Skeletal muscle tissue (tissue), 4 donors: ENCODE measurements around the gene ABHD18. TPM values are rescaled to one million over a fixed set of nuclear protein-coding genes. Genes with fewer than 3 reads are reported as not detected.
"Not testable (repeated sequence)": the region's sequence is repeated elsewhere in the genome, so short reads cannot be mapped to it uniquely, and the experiment has no call there.

Source experiments
- H3K27ac ChIP-seq: one replicate; pipeline ENCODE4 v1.7.0; 2013; ENCODE audit warnings: mild to moderate bottlenecking, low read depth, low read length, inconsistent platforms
- H3K27me3 ChIP-seq, 3 donors: one replicate each; pipeline ENCODE4 v1.7.0; 2013; ENCODE audit warnings: low read length in 3 of 3; ENCODE audit not compliant: control insufficient read depth in 3 of 3, insufficient read depth in 3 of 3
- H3K36me3 ChIP-seq, 3 donors: one replicate each; pipeline ENCODE4 v1.7.0; 2013; ENCODE audit warnings: low read length in 3 of 3; ENCODE audit not compliant: control insufficient read depth in 3 of 3, insufficient read depth in 3 of 3
- H3K4me1 ChIP-seq, 3 donors: one replicate each; pipeline ENCODE4 v1.7.0; 2013; ENCODE audit warnings: low read length in 3 of 3, mild to moderate bottlenecking in 3 of 3; ENCODE audit not compliant: control insufficient read depth in 3 of 3, insufficient read depth in 3 of 3
- H3K4me3 ChIP-seq, 3 donors: one replicate each; pipeline ENCODE4 v1.7.0; 2013; ENCODE audit warnings: low read length in 3 of 3
- H3K9ac ChIP-seq, 3 donors: one replicate each; pipeline ENCODE4 v1.7.0; 2013; ENCODE audit warnings: low read length in 3 of 3, mild to moderate bottlenecking in 3 of 3, moderate library complexity in 2 of 3, low read depth in 1 of 3
- H3K9me3 ChIP-seq, 3 donors: one replicate each; pipeline ENCODE4 v1.7.0; 2013; ENCODE audit warnings: low read length in 3 of 3; ENCODE audit not compliant: control insufficient read depth in 3 of 3
- total RNA-seq: library from RNA; depleted of rRNA; stranded (reverse); fragments of >200 nt; gene quantifications from one replicate; pipeline ENCODE4 v1.2.3, GENCODE V29; 2014
- donor health status: Osteomylitis.

Gene ABHD18
- total RNA-seq, 1 donor from 2014 or later = 13.6 TPM

DNA sequence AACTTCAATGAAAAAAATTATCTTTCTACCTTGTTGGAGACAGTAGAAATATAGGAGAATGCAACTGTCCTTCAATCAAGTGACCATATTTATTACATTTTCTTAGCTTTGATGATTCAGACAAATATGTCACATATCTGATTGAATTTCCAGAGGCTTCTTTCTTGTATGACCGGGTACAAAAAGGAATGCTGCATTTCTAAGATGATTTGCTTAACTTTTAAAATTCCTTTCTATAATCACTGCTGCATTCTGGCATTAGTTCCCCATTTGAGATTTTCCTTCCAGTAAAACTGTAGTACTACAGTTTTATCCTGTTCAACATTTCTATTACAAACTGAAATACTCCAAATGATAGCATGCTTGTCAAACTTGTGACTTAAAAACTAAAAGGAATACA is 5.4 kb upstream of the ABHD18 start:
- H3K36me3 ChIP-seq = peaks cover 2 to 6% (median 5%) of the 10 kb centered on the region in 3 donors
- no peak overlapping the region for H3K9ac ChIP-seq
- no peaks in the 10 kb centered on the region for H3K9me3 ChIP-seq
- H3K4me3 ChIP-seq = no peak overlapping the region
- peaks cover 0 to 3% (median 0%) of the 10 kb centered on the region in 3 donors for H3K4me1 ChIP-seq
- no peaks in the 10 kb centered on the region for H3K27me3 ChIP-seq
- H3K27ac ChIP-seq = no peak overlapping the region

DNA sequence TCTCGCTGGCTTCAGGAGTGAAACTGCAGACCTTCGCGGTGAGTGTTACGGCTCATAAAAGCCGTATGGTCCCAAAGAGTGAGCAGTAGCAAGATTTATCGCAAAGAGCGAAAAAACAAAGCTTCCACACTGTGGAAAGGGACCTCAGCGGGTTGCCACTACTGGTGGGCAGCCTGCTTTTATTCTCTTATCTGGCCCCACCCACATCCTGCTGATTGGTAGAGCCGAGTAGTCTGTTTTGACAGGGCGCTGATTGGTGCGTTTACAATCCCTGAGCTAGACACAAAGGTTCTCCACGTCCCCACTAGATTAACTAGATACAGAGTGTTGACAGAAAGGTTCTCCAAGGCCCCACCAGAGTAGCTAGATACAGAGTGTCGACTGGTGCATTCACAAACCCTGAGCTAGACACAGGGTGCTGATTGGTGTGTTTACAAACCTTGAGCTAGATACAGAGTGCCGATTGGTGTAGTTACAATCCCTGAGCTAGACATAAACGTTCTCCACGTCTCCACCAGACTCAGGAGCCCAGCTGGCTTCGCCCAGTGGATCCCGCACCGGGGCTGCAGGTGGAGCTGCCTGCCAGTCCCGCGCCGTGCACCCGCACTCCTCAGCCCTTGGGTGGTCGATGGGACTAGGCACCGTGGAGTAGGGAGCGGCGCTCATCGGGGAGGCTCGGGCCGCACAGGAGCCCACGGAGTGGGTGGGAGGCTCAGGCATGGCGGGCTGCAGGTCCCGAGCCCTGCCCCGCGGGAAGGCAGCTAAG is 1.4 kb upstream of the ABHD18 start:
- H3K4me1 ChIP-seq = peaks cover 4 to 15% (median 5%) of the 10 kb centered on the region in 3 donors

DNA sequence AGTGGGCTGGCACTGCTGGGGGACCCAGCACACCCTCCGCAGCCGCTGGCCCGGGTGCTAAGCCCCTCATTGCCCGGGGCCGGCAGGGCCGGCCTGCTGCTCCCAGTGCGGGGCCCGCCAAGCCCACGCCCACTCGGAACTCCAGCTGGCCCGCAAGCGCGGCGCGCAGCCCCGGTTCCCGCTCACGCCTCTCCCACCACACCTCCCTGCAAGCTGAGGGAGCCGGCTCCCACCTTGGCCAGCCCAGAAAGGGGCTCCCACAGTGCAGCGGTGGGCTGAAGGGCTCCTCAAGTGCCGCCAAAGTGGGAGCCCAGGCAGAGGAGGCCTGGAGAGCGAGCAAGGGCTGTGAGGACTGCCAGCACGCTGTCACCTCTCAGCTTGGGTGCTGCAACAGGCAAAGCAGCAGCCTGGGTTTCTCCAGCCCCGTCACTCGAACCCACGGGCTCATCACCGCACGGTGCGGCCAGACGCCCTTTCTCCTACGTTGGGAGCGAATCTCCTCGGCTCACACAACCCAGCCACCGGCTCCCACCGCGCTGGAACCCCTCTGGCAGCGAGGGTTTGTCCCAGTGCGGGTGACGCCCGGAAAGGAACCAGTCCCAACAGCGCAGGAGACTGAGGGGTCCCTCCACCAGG is 662 bp upstream of the ABHD18 start:
- H3K27me3 ChIP-seq, H3K36me3 ChIP-seq, H3K9me3 ChIP-seq: not testable (repeated sequence)
- H3K4me3 ChIP-seq = peak overlapping the region; percentile 80 to 98 (median 97)
- peak overlapping the region; percentile 98 to 99 (median 98) for H3K9ac ChIP-seq
- H3K27ac ChIP-seq = peak overlapping the region; percentile 97
- peaks cover 4 to 15% (median 5%) of the 10 kb centered on the region in 3 donors for H3K4me1 ChIP-seq

More for the DNA sequence above, 1.4 kb upstream of the ABHD18 start:
- H3K27ac ChIP-seq, H3K4me3 ChIP-seq, H3K27me3 ChIP-seq, H3K36me3 ChIP-seq, H3K9me3 ChIP-seq, H3K9ac ChIP-seq: not testable (repeated sequence)

DNA sequence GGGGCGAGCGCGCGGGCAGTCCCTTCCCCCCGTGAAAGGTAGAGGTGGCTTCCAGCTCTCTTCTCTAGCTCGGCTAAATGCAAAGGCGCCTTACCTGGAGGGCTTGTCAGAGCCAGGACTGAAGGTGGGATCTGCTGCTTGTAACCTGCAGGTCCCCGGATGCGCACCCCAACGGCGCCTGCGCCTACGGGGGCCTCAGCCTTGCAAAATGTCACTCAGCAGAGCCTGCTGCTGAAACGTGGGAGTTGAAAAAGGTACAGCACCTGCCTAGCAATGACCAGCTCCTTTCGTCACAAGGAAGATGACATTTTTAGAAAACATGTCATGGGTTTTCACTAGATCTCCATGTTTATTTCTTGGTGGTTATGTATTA is 583 bp downstream of the ABHD18 start:
- no peaks in the 10 kb centered on the region for H3K9me3 ChIP-seq
- no peaks in the 10 kb centered on the region for H3K27me3 ChIP-seq
- peak overlapping the region; percentile 98 to 99 (median 98) for H3K9ac ChIP-seq
- H3K4me1 ChIP-seq = peaks cover 4 to 15% (median 5%) of the 10 kb centered on the region in 3 donors
- H3K4me3 ChIP-seq = peak overlapping the region; percentile 80 to 98 (median 97)
- H3K27ac ChIP-seq = peak overlapping the region; percentile 97
- peaks cover 0 to 2% (median 0%) of the 10 kb centered on the region in 3 donors for H3K36me3 ChIP-seq

DNA sequence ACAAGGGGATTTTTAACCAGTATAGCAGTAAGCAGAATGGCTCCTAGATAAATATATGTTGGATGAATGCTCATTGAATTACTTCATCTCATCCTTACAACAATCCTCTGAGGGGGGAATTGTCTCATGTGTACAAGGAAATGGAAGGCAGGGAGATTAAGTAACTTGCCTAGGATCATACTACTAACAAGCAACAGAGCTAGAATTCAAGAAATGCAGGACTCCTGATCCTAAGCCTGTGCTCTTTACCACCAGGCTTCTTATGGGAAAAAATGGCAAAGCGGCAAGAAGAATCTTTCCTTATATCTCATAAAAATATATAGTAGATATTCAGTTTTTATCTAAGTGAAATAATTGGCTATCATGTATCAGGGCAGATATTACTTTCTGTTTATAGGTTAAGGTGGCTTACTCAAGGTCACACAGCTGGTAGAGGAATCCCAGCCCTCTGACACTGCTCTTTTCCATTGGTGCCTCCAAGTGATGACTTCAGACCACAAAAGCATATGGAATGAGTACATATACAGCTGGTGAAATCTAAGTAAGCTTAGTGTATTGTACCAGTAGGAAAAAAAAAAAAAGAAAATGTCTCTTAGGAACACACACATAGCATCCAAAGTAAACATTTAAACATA is 2.1 kb downstream of the ABHD18 start:
- Histone ChIP-seq H3K4me1 (peaks cover 4 to 15% (median 5%) of the 10 kb centered on the region in 3 donors), H3K9me3 (no peaks in the 10 kb centered on the region), H3K27me3 (no peaks in the 10 kb centered on the region), H3K9ac (no peak overlapping the region), H3K4me3 (no peak overlapping the region), H3K36me3 (peaks cover 0 to 2% (median 0%) of the 10 kb centered on the region in 3 donors), H3K27ac (peak overlapping the region; percentile 5)

DNA sequence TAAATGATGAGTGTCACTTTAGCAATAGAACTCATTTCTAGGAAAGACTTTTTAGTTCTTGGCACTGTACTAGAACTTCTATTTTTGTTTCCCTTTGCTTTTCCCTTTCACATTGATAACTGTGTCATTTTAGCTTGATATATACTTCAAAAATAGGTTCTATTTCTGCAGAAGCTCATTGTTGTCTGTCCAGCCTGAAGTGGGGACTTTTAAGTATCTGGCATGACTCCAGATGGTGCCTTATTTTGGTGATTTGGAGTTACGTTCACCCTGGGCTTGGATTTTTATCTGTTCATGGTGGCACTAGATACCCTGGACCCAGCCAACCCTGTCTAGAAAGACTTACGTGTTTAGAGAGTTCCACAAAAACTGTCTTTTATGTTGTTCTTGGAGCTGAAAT is 3.4 kb downstream of the ABHD18 start:
- H3K27me3 ChIP-seq = no peaks in the 10 kb centered on the region
- H3K4me1 ChIP-seq = peaks cover 4 to 15% (median 5%) of the 10 kb centered on the region in 3 donors
- H3K9me3 ChIP-seq = no peaks in the 10 kb centered on the region
- peak overlapping the region; percentile 1 for H3K27ac ChIP-seq
- H3K36me3 ChIP-seq = peaks cover 0 to 3% (median 0%) of the 10 kb centered on the region in 3 donors
- H3K9ac ChIP-seq = no peak overlapping the region
- H3K4me3 ChIP-seq = no peak overlapping the region

DNA sequence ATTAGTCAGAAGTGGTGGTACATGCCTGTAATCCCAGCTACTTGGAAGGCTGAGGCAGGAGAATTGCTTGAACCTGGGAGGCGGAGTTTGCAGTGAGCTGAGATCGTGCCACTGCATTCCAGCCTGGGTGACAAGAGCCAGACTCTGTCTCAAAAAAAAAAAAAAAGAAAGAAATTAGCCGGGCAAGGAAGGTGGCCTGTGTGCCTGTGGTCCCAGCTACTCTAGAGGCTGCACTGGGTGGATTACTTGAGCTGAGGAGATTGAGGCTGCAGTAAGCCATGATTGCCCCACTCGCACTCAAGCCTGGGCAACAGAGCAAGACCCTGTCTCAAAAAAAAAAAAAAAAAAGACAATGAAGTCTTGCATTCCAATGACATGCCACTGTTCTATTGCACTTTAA is 5.7 kb downstream of the ABHD18 start:
- H3K27ac ChIP-seq, H3K9me3 ChIP-seq, H3K4me3 ChIP-seq, H3K27me3 ChIP-seq, H3K4me1 ChIP-seq, H3K36me3 ChIP-seq, H3K9ac ChIP-seq: not testable (repeated sequence)

DNA sequence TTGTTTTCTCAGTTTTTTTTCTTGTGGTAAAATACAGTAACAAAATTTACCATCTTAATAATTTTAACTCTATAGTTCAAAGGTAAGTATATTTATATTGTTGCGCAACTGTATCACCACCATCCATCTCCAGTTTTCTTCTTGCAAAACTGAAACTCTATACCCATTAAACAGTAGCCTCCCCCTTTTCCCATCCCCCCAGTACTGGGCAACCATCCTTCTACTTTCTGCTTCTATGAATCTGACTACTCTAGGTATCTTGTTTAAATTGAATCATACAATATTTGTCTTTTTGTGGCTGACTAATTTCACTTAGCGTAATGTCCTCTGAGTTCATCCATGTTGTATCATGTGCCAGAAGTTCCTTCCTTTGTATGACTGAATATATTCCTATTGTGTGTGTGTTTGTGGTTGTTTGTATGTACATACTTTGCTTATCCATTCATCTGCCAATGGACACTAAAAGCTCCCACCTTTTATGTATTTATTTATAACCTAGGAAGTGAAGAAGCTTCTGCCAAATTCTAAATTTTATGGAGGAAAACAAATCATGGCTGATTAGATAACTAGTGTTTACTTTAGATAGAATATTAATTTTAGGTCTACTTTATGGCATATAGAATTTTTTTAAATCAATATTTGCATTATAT is 10.0 kb downstream of the ABHD18 start:
- no peaks in the 10 kb centered on the region for H3K9me3 ChIP-seq
- H3K27ac ChIP-seq = no peak overlapping the region
- H3K4me1 ChIP-seq = no peaks in the 10 kb centered on the region
- peaks cover 0 to 3% (median 3%) of the 10 kb centered on the region in 3 donors for H3K36me3 ChIP-seq
- no peak overlapping the region for H3K4me3 ChIP-seq
- H3K9ac ChIP-seq = no peak overlapping the region
- no peaks in the 10 kb centered on the region for H3K27me3 ChIP-seq

DNA sequence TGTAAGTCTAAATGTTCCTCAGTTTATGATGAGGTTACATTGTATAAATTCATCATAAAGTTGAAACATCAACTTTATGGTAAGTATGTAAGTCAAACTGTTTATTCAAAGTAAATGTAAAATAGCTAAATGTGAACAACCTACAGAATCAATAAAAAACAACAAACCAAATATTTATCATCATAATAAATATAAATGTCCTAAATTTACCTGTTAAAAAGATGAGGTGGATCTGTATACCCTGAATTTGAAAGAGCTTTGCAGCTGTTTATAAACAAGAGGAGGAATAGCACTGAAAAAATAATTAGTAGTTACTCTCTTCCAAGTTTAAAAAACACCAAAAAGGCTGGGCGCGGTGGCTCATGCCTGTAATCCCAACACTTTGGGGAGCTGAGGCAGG is 13.7 kb downstream of the ABHD18 start:
- peaks cover 0 to 6% (median 0%) of the 10 kb centered on the region in 3 donors for H3K4me1 ChIP-seq
- no peak overlapping the region for H3K27ac ChIP-seq
- H3K9me3 ChIP-seq = no peaks in the 10 kb centered on the region
- no peak overlapping the region for H3K4me3 ChIP-seq
- H3K36me3 ChIP-seq = peaks cover 0 to 3% (median 0%) of the 10 kb centered on the region in 3 donors
- H3K9ac ChIP-seq = no peak overlapping the region
- no peaks in the 10 kb centered on the region for H3K27me3 ChIP-seq
